Measurements from ENCODE around the gene SUSD1.

Gene SUSD1

GRCh38 chr9:112149211-112149610 lies 25.9 kb downstream of the SUSD1 start:
- Histone ChIP-seq H3K9me2 (replicated peaks; ENCODE audit: insufficient read depth, low read length) (no peaks in the 10 kb centered on the region), H3K79me2 (ENCODE audit: insufficient read depth, low read length) (no peaks in the 10 kb centered on the region), H3F3A (ENCODE audit: insufficient read depth) (no peaks in the 10 kb centered on the region), H3K36me3 (ENCODE audit: low read length) (no peaks in the 10 kb centered on the region), H2AFZ (ENCODE audit: low read depth, low read length, severe bottlenecking) (no peak overlapping the region), H3K27me3 (ENCODE audit: low read length) (no peaks in the 10 kb centered on the region), H3K27ac (ENCODE audit: low read depth, low read length) (no peak overlapping the region), H3K4me2 (ENCODE audit: low read depth, low read length, poor library complexity, severe bottlenecking) (no peak overlapping the region), H3K9ac (ENCODE audit: low read length) (no peak overlapping the region), H4K20me1 (ENCODE audit: low read depth, low read length) (no peaks in the 10 kb centered on the region), H3K9me3 (ENCODE audit: insufficient read depth, low read length) (no peaks in the 10 kb centered on the region), H3K4me3 (ENCODE audit: insufficient read depth, low read length, poor library complexity, severe bottlenecking) (no peak overlapping the region)
- TF ChIP-seq, protein P1, sequence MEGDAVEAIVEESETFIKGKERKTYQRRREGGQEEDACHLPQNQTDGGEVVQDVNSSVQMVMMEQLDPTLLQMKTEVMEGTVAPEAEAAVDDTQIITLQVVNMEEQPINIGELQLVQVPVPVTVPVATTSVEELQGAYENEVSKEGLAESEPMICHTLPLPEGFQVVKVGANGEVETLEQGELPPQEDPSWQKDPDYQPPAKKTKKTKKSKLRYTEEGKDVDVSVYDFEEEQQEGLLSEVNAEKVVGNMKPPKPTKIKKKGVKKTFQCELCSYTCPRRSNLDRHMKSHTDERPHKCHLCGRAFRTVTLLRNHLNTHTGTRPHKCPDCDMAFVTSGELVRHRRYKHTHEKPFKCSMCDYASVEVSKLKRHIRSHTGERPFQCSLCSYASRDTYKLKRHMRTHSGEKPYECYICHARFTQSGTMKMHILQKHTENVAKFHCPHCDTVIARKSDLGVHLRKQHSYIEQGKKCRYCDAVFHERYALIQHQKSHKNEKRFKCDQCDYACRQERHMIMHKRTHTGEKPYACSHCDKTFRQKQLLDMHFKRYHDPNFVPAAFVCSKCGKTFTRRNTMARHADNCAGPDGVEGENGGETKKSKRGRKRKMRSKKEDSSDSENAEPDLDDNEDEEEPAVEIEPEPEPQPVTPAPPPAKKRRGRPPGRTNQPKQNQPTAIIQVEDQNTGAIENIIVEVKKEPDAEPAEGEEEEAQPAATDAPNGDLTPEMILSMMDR (IDR thresholded peaks at IDR 0.05; ENCODE audit: insufficient read depth, low read length, poor library complexity, severe bottlenecking) = no peak
- no peak for TF ChIP-seq EZH2phosphoT487 (conservative IDR thresholded peaks at IDR 0.05; ENCODE audit: low read length)

GRCh38 chr9:112145886-112146285 lies 29.2 kb downstream of the SUSD1 start:
- Histone ChIP-seq H3K4me2 (ENCODE audit: low read depth, low read length, poor library complexity, severe bottlenecking) (no peak overlapping the region), H3K4me3 (ENCODE audit: insufficient read depth, low read length, poor library complexity, severe bottlenecking) (no peak overlapping the region), H3K9me3 (ENCODE audit: insufficient read depth, low read length) (no peaks in the 10 kb centered on the region), H3K27ac (ENCODE audit: low read depth, low read length) (no peak overlapping the region), H3K27me3 (ENCODE audit: low read length) (no peaks in the 10 kb centered on the region), H3K9ac (ENCODE audit: low read length) (no peak overlapping the region), H2AFZ (ENCODE audit: low read depth, low read length, severe bottlenecking) (no peak overlapping the region), H3K36me3 (ENCODE audit: low read length) (no peaks in the 10 kb centered on the region), H3K9me2 (replicated peaks; ENCODE audit: insufficient read depth, low read length) (no peaks in the 10 kb centered on the region), H3F3A (ENCODE audit: insufficient read depth) (no peaks in the 10 kb centered on the region), H4K20me1 (ENCODE audit: low read depth, low read length) (no peaks in the 10 kb centered on the region), H3K79me2 (ENCODE audit: insufficient read depth, low read length) (no peaks in the 10 kb centered on the region)
- no peak for TF ChIP-seq EZH2phosphoT487 (conservative IDR thresholded peaks at IDR 0.05; ENCODE audit: low read length)
- TF ChIP-seq, protein P1 (IDR thresholded peaks at IDR 0.05; ENCODE audit: insufficient read depth, low read length, poor library complexity, severe bottlenecking) = no peak

DNA sequence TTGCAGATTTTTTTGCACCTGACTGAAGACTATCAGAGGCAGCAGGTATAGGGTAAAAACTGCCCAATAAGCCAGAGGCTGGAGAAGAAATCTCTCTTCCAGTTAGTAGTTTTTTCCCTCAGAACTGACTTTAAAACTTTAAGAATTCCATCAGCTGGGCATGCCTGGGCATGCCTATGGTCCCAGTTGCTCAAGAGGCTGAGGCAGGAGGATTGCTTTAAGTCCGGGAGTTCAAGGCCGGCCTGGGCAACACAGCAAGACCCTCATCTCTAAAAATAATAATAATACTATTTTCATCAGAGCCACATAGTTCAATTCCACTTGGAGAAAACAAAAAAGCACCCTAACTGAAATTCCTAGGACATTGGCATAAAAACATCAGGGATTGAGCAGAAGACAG lies 30.3 kb downstream of the SUSD1 start:
- H3K4me3 ChIP-seq (ENCODE audit: insufficient read depth, low read length, poor library complexity, severe bottlenecking) = no peak overlapping the region
- H3K9me2 ChIP-seq (replicated peaks; ENCODE audit: insufficient read depth, low read length) = no peaks in the 10 kb centered on the region
- no peak overlapping the region for H3K9ac ChIP-seq (ENCODE audit: low read length)
- no peaks in the 10 kb centered on the region for H3K79me2 ChIP-seq (ENCODE audit: insufficient read depth, low read length)
- no peak overlapping the region for H2AFZ ChIP-seq (ENCODE audit: low read depth, low read length, severe bottlenecking)
- H3K27me3 ChIP-seq (ENCODE audit: low read length) = no peaks in the 10 kb centered on the region
- no peak overlapping the region for H3K4me2 ChIP-seq (ENCODE audit: low read depth, low read length, poor library complexity, severe bottlenecking)
- no peaks in the 10 kb centered on the region for H3K36me3 ChIP-seq (ENCODE audit: low read length)
- H3K27ac ChIP-seq (ENCODE audit: low read depth, low read length) = no peak overlapping the region
- TF ChIP-seq EZH2phosphoT487 (conservative IDR thresholded peaks at IDR 0.05; ENCODE audit: low read length) = no peak
- TF ChIP-seq, protein P1 (IDR thresholded peaks at IDR 0.05; ENCODE audit: insufficient read depth, low read length, poor library complexity, severe bottlenecking) = no peak
- no peaks in the 10 kb centered on the region for H4K20me1 ChIP-seq (ENCODE audit: low read depth, low read length)
- H3F3A ChIP-seq (ENCODE audit: insufficient read depth) = no peaks in the 10 kb centered on the region
- H3K9me3 ChIP-seq (ENCODE audit: insufficient read depth, low read length) = no peaks in the 10 kb centered on the region

All from SU-DHL-6 (cell line).